ENCODE measurements around the gene TGFBR1.
A peak's percentile ranks its signal among the peaks of the same experiment; 100 is the strongest.

The TGFBR1 gene

DNA sequence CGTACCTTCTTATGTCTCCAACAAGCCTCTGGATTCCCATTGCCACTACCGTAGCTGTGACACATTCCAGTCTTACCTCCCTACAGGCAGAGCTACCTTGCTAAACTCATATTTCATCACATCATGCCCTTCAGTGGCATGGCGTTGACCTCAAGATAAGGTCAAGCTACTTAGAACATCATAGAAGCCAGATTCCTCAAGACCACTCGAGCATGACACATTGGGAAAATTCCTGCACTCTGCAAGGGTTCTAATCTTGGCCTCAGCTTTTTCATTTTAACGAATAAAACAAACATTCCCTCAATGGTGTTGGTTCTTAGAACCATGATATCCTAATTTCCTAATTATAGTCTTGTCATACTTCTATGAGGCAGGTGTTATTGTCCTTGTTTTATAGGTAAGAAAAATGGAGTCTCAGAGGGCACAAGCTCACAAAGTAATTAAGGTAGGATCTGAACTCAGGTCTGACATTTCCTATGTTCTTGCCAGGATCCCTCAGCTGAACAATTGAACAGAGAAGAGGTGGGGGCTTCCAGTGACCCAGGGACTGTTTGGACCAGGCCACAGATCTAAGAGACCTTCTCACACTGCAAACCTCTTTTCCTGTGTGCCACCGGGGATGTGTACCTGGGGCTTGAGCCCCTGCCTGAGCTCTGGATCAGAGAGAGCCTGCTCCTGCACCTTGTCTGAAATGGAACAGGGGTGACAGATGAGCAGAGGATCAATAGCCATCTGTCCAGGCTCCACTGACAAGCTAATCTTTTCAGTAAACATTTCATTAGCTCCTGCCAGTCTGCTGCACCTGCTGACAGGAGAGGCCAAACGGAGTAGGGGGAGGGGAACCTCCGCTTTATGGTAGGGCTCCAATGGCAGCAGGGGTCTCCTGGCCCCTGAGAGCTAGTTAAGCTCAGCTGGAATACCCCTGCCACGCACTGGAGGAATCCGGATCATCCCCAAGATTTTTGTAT, 67.5 kb downstream of the TGFBR1 start:
- DNase-seq: no peak

DNA sequence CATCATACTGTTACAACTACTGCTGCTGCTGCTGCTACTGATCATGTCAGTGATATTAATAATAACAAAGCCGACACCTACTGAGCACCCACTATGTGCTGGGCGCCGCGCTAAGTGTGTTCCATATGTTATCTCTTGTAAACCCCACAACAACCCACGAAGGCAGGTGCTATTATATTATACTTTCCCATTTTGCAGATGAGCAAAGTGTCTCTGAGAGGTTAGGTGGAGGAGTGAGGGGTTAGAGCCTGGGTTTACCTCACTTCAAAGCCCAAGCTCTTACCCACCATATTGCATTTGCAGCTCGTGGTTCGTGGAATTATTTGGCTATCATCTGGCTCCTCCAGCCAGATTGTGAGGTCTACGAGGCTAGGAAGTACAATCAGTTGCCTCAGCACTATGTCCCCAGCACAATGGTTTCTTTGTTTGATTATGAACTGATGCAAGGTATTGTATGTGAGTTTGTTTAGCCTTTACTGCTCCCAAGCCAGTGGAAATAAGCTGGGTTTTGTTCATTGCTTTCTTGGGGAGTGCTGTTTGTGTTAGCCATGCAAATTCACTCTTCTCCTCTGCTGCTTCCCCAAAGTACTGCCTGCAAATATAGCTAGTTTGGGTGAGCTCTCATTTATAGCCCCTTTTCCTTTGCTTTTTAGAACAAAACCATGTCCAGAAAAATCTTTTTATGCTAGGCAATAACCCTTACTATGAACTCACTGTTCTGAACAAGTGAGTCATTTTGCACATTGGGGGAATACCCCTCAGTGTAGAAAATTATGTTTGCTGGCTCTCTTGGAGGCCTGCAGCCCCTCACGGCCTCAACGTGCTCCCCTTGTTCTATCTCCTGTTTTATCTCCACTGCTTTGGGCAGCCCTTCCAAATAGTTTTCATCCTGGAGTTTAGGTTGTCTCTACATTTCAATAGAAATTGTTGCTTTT, 68.9 kb downstream of the TGFBR1 start:
- no peak for DNase-seq

DNA sequence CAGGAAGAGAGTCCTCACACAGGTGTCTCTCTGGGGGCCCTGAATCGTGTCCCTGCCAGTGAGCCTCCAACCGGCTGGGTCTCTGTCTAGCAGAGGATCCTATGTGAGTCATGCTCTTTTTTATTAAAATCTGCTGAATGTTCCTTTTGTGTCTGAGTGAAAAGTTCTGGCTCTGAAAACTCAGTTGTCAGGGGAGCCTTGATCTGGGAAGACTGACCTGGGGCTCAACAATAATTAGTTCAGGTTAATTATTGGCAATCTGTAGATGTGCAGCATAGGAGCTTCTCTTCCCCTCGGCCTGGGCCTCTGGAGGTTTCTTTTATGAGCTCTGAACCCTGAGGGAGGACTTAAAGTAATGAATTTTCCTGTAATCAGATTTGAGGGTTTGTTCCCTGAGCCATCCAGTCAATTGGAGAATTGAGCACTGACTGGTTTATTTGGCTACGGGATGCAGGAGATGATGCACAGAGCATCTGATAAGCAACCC, 71.7 kb downstream of the TGFBR1 start:
- DNase-seq: no peak

DNA sequence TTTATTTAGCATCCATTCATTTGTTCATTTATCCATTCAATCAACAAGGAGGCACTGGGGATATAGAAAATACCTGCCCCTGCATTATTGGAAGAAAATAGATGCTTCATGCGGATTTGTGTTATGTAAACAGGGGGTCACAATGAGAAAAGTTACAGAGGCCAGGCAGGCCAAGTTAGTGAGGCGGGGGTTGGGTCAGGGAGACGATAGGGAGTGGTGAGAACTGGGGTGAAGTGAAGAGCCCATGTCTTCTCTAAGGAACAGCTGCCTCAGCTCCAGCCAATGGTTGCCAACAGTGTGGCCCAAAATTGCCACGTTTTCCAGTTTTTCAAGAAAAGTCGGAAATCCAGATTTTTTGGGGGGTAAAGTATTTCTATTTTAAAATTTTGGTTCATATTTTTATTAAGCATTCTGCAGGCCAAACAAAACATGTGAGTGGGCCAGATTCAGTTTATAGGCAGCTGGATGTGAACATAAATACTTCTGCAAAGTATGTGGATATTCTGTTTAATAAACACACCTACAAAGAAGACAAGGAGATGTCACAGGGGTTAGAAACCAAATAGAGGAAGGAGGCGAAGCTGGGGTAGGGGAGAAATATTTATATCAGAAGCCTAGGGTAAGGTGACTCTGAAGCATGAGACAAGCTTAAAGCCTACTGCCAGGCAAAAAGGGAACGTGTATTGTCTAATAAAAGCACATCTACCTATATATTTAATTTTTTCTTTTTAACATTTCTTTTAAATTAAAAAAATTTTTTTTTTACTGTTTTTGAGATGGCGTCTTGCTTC, 72.9 kb downstream of the TGFBR1 start:
- no peak for DNase-seq

DNA sequence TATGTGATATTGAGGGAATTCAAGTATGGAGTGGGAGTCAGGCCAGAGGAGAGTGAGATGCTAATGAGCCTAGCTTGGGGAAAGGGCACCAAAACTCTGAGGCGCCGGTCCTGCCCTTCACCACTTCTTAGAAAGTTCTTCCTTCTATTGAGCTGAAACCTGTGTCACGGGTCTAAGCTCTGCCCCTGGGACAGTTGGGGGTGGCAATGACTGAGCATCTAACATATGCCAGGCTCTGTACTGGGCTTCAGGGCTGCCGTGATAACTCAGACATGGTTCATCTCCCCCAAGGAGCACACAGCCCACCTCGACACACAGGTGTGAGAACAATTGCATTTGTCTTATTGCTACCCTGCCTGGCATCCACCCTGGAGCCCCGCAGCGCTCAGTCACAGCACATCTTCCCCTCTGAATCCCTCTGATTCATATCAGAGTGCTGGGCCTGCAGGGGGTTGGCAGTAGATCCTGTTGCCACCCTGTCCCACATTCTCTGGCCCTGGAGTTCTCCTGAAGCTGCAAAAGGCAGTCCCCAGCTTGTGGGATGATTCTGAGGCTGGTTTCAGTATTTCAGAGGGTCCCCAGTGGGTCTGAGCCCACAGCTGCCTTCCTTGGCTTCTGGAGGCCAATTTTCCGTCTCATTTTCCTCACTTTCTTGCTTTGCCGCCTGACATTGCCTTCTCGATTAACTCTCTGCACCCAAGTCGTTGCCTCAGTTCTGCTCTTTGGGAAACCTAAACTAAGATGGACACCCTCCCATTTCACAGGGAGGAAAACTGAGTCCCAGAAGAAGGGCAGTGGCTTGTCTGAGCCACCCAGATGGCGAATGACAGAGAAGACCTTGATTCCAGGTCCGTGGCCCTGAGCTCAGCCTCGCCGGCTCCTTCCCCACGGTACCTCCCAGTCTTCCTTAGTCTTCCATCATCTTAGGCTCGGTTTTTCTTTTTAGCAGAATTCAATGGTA, 74.3 kb downstream of the TGFBR1 start:
- DNase-seq: no peak

DNA sequence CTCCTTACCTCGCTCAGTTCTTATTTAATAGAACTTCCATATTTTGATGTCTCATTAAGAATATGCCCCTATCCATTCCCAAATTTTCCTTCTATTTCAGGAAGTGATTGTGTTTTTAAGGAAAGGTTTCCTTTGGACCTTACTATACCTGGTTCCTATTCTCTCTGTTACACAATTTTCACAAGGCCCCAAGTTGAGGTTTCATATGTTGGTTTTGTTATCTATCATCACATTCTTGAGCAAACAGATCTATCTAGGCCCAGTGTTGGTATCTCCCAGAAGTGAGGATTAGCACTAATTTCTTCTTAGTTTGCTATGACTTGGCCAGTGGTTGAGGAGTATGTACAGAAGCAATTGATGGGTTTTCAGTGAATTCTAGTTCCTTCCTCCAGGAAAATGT, 75.3 kb downstream of the TGFBR1 start:
- no peak for DNase-seq

DNA sequence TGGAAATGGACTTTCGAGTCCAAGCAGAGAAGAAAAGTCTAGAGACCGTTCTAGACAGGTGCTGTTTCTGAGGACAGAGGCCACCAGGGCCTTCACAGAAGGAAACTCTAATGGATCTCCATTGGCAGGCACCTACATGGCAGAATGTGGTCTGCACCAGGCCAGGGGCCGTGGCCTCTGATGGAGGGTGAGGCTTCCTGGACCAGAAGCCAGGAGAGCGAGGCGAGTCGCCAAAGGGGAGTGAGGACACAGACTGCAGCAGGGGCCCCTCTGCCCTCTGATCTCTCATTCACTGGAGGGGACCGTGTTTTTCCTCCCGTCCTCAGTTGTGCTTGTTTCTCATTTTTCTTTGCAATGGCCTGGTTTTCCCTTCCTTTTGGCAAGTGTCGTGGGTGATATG, 75.7 kb downstream of the TGFBR1 start:
- no peak for DNase-seq

DNA sequence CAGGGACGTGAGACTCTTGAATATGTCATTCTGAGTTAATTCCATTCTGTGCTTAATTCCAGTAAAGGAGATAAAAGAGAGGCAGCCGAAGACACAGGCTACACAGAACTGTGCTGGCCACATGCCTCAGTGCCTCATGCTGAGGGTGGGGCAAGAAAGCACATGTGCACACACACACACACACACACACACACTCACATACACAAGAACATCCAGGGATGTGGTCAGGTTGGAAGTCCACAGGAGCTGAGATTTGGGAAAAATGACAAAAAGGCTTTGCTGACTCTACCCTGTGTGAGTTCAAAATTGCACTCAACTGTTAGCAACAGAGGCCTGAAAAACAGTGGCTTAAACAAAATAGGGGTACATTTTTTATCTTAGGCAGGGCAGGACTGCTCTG, 76.3 kb downstream of the TGFBR1 start:
- DNase-seq: no peak

DNA sequence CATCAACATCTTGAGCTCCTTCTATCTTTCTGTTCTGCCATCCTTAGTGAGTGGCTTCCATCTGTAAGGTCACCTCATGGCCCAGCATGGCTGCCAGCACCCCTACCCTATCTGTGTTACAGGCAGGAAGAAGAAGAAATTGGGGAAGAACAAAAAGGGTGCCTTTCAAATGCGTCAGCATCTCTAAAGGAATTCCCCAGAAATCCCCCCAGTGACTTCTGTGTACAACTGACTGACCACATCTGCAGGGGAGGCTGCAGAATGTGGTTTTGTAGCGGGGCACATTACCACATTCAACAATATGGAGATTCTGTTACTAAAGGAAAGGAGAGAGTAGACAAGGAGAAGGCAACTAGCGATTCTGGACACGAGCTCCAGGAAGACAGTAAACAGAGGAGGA, 76.7 kb downstream of the TGFBR1 start:
- no peak for DNase-seq

DNA sequence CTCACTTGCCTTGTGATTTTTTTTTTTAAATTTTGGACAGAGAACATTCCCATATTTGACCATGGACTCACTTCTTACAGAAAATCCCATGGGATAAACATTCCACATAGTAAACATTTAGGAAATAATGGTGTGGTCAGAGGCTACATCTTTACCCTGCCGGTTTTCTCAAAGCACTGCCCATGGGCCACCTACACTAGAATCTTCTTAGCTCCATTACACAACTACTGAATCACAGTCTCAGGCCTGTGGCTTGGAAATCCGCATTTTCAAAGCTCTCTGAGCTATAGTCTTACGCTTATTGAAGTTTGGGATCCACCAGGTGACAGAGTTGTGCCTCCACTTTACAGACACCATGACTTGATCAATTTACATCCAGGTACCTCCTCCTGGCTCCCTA, 77.4 kb downstream of the TGFBR1 start:
- no peak for DNase-seq

DNA sequence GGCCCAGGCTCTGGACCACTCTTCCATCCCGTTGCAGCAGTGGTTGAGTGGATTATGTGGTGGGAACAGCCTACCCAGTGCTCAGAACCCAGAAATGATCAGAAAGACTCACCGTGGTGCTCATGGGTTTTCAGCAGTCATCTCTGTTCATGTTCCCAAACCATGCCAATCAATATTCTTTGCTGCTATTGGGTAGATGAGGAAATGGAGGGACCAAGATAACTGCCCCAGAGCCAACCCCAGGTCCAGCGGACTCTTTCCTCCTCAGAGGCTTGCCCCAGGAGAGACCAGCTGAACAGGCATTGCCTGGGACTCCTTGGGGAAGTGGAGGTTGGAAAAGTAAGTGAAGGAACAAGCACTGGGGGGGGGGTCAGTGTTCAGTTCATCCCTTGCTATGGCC, 78.7 kb downstream of the TGFBR1 start:
- DNase-seq: no peak

DNA sequence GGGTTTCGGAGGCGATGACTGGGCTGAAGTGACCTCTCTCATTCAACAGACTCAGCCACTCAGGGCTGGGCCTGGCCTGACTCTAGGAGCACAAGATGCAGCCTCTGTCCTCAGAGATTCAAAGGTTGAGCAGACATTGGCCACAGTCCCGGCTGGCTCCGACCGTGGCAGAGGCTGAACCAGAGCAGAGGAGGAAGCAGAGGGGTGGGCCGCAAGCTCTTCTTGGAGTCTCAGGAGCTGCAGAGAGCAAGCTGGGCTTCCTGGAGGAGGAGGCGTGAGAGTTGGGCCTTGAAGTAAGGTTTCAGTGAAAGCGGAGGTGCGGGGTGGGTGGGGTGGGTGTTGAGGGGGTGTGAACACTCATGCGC, 79.2 kb downstream of the TGFBR1 start:
- no peak for DNase-seq

DNA sequence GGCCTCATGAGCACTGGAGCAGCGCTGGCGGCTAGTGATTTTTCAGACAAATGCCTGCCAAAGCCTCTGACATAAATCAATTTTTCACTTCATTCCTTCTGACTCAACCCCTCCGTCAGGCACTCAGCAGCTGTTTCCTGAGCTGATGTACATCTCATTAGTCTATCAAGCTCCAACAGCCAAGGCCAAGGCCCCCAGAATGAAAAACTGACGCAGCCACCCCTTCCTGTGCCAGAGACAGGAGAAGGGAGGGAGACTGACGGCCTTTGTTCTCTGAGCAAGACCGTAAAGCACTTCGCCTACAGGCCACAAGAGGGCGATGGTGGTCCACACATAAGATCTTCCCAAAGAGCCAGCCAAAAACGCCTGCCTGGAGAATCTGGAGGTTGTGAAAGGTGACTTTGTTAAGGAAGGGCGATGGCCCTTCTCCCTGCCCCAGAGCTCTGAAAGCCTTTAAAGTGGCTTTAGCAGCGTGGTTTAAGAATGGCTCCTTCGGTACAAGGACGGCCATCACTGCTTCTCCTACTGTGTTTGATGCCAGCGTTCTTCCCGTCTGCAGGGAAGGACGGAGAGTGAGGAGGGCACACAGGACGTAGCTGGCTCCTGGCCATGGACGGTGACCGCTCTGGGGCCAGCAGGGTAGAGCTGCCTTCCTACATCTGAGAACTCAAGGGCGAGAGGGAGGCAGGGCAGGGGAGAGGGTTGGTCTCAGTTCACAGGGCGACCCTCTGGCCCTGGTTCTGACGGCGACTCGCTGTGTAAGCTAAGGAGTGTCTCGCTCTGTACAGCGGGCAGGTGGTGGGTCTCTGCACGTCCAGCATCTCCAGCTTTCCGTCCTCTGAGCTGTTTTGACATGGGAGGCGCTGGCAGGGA, 79.8 kb downstream of the TGFBR1 start:
- DNase-seq: peak; percentile 59

DNA sequence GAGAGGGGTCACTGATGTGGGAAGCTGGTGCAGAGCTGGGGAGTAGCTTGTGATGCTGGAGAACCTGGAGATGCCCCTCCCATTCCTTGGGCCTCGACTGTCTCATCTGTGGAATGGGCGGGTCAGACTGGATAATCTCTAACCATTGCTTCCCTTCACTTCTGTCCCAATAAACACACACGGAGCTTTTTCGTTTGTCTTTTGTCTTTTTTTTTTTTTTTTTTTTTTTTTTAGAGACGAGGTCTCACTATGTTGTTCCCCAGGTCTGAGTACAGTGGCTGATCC, 80.4 kb downstream of the TGFBR1 start:
- DNase-seq: no peak

DNA sequence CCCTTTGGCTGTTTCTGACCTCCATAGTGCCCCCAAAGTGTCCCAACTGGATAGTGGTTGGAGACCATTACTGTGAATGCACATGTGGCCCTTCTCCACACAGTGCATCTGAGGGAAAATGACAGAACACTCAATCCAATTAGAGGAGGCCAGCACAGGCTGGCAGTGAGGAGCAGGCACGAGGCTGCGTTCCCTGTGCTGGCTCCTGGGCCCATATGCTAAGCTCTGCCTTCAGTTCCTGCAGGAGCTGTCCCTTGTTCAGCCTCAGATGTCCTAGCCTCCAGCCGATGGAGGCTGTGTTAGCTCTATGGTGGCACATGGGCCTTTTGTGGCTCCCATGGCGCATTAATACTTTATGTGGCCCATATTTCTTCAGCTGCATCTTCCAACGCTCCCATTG, 81.0 kb downstream of the TGFBR1 start:
- DNase-seq: no peak

DNA sequence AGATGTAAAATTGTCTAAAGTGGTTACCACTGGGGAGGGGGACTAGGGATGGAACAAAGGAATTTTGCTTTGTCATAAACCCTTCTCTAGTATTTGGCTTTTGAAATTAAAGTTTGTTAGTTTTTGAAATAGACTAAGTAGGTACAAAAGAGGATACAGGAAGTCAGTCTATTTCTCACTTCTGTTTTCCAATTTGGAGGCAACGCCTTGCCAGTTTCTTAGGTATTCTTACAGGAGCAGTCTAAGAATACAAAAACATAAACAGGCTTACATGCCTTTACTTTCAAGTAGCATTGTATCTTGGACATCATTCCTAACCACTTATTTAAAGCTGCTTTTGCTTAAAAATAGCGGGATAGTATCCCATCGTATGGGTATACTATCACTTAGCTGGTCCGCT, 82.4 kb downstream of the TGFBR1 start:
- DNase-seq: no peak

DNA sequence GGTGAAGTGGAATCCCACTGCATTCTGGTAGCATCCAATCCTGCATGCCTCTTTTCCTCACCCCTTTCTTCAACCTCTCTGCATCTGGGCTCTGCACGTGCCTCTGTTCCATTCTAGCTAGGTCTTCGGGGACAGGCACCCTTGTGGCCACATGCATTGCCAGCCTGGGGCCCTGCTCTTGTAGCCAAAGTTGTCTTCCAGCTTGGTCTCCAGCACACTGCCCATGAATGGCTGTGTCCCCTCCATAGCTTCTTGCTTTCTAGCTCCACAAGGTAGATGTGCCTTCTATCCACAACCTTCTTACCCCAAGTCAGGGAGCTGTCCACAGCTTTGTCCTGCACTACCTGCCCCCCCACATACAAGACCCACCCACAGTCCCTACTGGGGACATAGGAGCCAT, 84.3 kb downstream of the TGFBR1 start:
- DNase-seq: no peak

DNA sequence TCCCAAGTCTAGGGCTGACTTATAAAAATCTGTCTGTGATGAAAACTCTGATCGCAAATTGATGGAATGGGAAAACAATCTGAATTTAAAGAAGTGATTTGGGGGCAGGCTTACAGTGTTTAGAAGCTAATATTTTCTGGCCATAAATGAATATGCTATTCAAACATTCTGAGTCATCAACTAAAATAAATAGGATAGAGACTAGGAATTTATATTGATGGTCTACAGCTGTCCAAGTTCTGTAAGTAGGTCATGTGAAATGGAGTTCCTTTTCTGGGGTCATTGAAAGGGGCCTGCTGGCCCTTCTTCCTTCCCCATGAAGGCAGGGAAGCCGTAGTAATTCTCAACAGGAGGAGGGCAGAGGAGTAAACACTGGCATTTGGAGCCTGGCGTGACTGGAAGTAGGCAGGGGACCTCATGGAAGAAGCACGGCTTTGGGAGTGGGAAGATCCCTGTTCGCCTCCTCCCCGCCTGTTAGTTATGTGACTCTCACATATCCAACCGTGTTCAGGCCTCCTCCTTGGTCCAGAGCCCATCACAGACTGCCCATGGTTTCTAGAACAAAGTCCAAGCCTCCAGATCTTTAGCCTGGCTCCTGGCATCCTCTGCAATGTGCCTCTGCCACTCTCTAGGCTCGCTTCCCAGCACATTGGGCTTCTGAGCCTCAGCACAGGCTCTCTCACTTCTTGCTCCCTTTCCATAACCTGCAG, 85.1 kb downstream of the TGFBR1 start:
- no peak for DNase-seq

DNA sequence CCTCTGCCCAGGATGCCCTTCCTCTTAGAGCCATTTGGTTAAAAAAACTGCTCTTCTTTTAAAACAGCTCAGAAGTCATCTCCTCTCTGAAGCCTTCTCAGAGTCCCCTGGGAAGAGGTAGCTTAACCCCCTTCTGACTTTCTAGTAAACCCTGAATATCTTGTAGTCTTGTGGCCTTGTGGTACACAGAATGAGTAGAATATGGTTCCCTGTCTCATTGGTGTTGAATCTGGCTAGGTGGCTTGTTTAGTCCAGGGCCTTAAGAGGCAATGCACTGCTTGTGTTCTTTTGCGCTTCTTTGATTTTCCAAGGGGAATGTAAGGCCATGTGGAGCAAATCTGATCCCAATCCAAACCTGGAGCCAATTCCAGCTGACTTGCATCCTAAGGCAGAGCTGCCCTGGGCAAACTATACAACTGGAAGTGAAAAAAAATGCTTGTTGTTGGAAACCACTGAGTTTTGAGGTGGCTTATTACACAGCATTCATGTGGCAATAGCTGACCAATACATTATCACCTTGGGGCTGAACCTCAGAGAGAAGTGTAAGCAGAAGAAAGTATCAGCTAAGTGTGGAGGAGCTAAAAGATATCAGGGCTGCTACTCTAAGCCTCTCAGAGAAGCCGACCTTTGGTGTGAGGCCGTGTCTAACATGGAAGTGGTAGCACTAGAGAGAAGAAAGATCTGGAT, 85.8 kb downstream of the TGFBR1 start:
- no peak for DNase-seq
